ENCODE results near the gene CCDC85B. TPM values are rescaled to one million over a fixed set of nuclear protein-coding genes. Genes with fewer than 3 reads are reported as not detected.

Gene CCDC85B
- total and polyA plus RNA-seq, 2 experiments from 2014 or later: 80.2 to 83.4 TPM

DNA sequence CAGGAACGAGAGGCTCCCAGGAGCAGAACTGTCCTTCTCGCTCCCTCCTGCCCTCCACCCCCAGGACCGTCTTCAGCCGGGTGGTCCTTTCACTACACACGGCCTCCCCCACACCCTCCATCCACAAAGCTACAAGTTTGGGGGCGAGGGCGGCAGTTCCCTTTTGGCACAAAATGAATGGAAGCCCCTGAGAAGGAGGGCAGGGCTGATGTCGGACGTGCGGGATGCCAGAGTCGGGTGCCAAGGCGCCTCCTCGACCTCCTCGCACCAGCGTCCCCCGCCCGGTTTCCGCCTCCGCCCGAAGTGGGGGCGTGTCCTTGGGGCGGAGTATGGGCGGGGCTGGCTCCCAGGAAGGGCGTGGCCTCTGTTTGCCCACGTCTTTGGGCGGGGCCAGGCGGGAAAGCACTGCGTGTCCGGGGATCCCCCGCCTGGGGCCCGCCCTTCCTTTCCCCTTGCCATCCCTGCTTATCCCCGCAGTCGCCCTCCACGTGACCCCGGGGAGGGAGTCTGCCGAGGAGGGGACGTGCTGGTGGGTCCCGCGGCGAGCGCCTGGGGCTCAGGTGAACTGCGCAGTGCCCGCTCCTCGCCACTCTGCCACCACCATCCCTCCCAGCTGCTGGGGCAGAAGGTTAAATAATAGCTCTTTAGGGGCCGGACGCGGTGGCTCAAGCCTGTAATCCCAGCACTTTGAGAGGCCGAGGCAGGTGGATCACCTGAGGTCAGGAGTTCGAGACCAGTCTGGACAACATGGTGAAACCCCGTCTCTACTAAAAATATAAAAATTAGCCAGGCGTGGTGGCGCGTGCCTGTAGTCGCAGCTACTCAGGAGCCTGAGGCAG is 16.9 kb upstream of the CCDC85B start:
- no peaks in the 10 kb centered on the region for H3K4me1 ChIP-seq (ENCODE audit: low read depth)
- peak; percentile 95 to 96 for DNase-seq (ENCODE audit: low read depth in 1 of 2, low spot score in 1 of 2)
- no peaks in the 10 kb centered on the region for H3K9me3 ChIP-seq (ENCODE audit: low read depth)
- peak overlapping the region; percentile 97 for H3K27ac ChIP-seq
- H3K4me3 ChIP-seq: peak overlapping the region; percentile 95
- TF ChIP-seq, protein P1, sequence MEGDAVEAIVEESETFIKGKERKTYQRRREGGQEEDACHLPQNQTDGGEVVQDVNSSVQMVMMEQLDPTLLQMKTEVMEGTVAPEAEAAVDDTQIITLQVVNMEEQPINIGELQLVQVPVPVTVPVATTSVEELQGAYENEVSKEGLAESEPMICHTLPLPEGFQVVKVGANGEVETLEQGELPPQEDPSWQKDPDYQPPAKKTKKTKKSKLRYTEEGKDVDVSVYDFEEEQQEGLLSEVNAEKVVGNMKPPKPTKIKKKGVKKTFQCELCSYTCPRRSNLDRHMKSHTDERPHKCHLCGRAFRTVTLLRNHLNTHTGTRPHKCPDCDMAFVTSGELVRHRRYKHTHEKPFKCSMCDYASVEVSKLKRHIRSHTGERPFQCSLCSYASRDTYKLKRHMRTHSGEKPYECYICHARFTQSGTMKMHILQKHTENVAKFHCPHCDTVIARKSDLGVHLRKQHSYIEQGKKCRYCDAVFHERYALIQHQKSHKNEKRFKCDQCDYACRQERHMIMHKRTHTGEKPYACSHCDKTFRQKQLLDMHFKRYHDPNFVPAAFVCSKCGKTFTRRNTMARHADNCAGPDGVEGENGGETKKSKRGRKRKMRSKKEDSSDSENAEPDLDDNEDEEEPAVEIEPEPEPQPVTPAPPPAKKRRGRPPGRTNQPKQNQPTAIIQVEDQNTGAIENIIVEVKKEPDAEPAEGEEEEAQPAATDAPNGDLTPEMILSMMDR (IDR thresholded peaks at IDR 0.05; ENCODE audit: low read depth, low read length): no peak
- no peaks in the 10 kb centered on the region for H3K27me3 ChIP-seq
- peaks cover 9% of the 10 kb centered on the region for H3K36me3 ChIP-seq

DNA sequence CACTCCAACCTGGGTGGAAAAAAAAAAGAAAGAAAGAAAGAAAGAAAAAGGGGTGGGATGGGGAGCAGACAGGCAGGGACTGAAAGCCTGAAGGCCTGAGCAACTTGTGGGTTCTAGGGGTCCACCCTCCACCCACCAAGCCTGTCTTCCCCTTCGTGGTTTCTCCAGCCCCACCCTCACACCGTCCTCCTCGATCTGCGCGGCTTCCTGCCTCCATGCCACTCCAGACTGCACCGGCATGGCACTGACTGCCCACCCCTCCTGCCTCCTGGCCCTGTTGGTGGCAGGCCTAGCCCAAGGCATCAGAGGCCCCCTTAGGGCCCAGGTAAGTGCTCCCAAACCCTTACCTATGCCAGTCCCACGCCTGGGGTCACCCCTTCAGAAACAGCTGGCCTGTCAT is 10.9 kb upstream of the CCDC85B start, which contains the start of gene CTSW:
TSS of gene CTSW (plus strand) at position 221 of the 400 bp plus-strand sequence. CDS start at position 239, 18 bp downstream.
- TF ChIP-seq, protein P1 (IDR thresholded peaks at IDR 0.05; ENCODE audit: low read depth, low read length): no peak
- no peak within 1 kb of the TSS for H3K4me3 ChIP-seq
- peak within 1 kb of the TSS; percentile 1 for H3K27ac ChIP-seq
- H3K9me3 ChIP-seq (ENCODE audit: low read depth): no peaks in the 10 kb centered on the region
- H3K27me3 ChIP-seq: no peaks in the 10 kb centered on the region
- H3K36me3 ChIP-seq: peaks cover 19% of the 10 kb centered on the region
- DNase-seq (ENCODE audit: low read depth in 1 of 2, low spot score in 1 of 2): no peak
- no peaks in the 10 kb centered on the region for H3K4me1 ChIP-seq (ENCODE audit: low read depth)

DNA sequence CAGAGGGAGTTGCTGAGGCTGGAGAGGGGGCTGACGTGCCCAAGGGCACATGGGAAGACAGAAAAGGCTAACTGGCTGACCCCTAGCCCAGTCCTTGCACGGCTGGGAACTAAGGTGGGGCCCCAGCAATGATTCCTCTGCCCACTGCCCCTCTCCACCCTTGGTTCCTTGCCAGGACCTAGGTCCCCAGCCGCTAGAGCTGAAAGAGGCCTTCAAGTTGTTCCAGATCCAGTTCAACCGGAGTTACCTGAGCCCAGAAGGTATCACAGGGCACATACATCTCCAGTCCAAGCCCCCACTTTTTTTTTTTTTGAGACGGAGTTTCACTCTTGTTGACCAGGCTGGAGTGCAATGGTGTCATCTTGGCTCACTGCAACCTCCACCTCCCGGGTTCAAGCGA is 10.4 kb upstream of the CCDC85B start:
- H3K9me3 ChIP-seq (ENCODE audit: low read depth): no peaks in the 10 kb centered on the region
- H3K4me3 ChIP-seq: no peak overlapping the region
- no peak overlapping the region for H3K27ac ChIP-seq
- TF ChIP-seq, protein P1 (IDR thresholded peaks at IDR 0.05; ENCODE audit: low read depth, low read length): no peak
- no peaks in the 10 kb centered on the region for H3K4me1 ChIP-seq (ENCODE audit: low read depth)
- peaks cover 19% of the 10 kb centered on the region for H3K36me3 ChIP-seq
- H3K27me3 ChIP-seq: no peaks in the 10 kb centered on the region
- no peak for DNase-seq (ENCODE audit: low read depth in 1 of 2, low spot score in 1 of 2)

DNA sequence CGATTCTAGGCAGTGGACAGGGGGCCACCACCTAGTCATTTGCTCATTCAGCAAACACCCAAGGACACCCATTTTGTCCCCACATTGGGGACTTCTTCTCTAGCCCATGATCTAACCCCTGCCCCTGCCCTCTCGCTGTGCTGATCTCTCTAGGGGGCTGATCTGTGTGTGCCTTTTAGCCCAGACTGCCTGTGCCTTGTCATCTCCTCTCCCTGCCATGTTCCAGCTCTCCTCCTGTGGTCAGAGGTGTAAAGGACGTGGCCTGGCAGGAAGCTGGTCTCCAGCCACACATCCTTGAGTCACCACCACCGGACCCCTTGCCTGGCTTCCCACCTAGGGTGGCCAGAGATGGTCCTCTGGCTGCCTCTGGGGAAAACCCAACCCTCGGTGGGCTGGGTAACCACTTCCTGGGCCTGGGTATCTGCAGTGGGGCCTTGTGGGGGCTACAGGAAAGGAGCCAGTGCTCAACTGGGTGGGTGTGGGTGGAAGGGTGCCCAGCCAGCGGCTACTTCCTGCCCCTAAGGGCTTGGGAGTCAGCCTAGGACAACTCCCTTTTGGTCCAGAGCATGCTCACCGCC is 9.5 kb upstream of the CCDC85B start:
- Histone ChIP-seq H3K27ac (peak overlapping the region; percentile 1), H3K36me3 (peaks cover 19% of the 10 kb centered on the region), H3K9me3 (ENCODE audit: low read depth) (no peaks in the 10 kb centered on the region), H3K27me3 (no peaks in the 10 kb centered on the region), H3K4me1 (ENCODE audit: low read depth) (no peaks in the 10 kb centered on the region), H3K4me3 (no peak overlapping the region)
- no peak for DNase-seq (ENCODE audit: low read depth in 1 of 2, low spot score in 1 of 2)
- TF ChIP-seq, protein P1 (IDR thresholded peaks at IDR 0.05; ENCODE audit: low read depth, low read length): no peak

DNA sequence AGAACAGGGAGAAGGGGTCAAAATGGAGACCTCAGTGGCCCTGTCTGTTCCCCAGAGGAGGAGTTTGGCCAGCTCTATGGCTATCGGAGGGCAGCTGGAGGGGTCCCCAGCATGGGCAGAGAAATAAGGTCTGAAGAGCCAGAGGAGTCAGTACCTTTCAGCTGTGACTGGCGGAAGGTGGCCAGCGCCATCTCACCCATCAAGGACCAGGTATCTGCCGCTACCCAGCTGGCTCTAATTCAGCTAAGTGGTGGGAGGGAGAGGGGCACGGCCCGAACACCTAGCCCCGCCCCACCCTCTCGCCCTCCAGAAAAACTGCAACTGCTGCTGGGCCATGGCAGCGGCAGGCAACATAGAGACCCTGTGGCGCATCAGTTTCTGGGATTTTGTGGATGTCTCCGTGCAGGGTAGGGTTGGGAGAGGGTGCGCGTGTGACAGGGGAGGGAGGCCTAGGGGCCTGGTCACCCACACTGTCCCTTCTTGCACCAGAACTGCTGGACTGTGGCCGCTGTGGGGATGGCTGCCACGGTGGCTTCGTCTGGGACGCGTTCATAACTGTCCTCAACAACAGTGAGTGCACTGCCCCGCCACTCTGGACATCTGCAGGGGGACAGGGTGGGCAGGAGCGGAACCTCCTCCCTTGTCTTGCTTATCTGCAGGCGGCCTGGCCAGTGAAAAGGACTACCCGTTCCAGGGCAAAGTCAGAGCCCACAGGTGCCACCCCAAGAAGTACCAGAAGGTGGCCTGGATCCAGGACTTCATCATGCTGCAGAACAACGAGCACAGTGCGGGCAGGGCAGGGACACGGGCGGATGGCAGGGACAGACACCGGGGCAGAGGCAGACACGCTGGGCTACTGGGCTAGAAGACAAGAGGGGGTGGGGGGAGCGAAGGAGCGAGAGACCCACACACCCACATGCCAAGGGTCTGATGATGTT is 8.1 kb upstream of the CCDC85B start:
- H3K4me1 ChIP-seq (ENCODE audit: low read depth): no peaks in the 10 kb centered on the region
- no peak overlapping the region for H3K27ac ChIP-seq
- no peaks in the 10 kb centered on the region for H3K9me3 ChIP-seq (ENCODE audit: low read depth)
- no peaks in the 10 kb centered on the region for H3K27me3 ChIP-seq
- H3K36me3 ChIP-seq: peaks cover 19% of the 10 kb centered on the region
- H3K4me3 ChIP-seq: no peak overlapping the region
- no peak for DNase-seq (ENCODE audit: low read depth in 1 of 2, low spot score in 1 of 2)
- TF ChIP-seq, protein P1 (IDR thresholded peaks at IDR 0.05; ENCODE audit: low read depth, low read length): no peak

Data from cardiac muscle cell (in vitro differentiated cells and primary cell).